Kidney epithelial cell (primary cell): Measurements from ENCODE around the gene SUSD2. TPM values are rescaled to one million over a fixed set of nuclear protein-coding genes. Genes with fewer than 3 reads are reported as not detected.
"Not testable (repeated sequence)": the region's sequence is repeated elsewhere in the genome, so short reads cannot be mapped to it uniquely, and the experiment has no call there.

Experiments used
- DNase-seq: peaks from one replicate; pipeline ENCODE4 v3.0.0-alpha.2; 2010; ENCODE audit warnings: low read depth
- H3K27me3 ChIP-seq: 2 replicates; pipeline ENCODE4 v1.6.0; 2011; ENCODE audit warnings: low read length; ENCODE audit not compliant: control insufficient read depth, insufficient read depth
- H3K36me3 ChIP-seq: 2 replicates; pipeline ENCODE4 v1.5.1; 2011; ENCODE audit warnings: low read length; ENCODE audit not compliant: control insufficient read depth, insufficient read depth
- H3K4me3 ChIP-seq: 2 replicates; pipeline ENCODE4 v1.5.1; 2011; ENCODE audit warnings: low read depth, mild to moderate bottlenecking, control low read depth, low read length
- total RNA-seq: library from RNA; depleted of rRNA; stranded (reverse); fragments of >200 nt; gene quantifications from 2 replicates; pipeline ENCODE4 v1.2.3, GENCODE V29; 2015
- TF ChIP-seq, protein P1 (sequence below): IDR thresholded peaks from 2 replicates; pipeline ENCODE4 v1.5.1; 2011; ENCODE audit warnings: mild to moderate bottlenecking, moderate library complexity, low read length, control low read depth, inconsistent platforms; ENCODE audit not compliant: insufficient read depth, poor library complexity, severe bottlenecking

Gene SUSD2
- total RNA-seq, 1 donor from 2014 or later = 0.17 TPM

- no peak for DNase-seq
- Histone ChIP-seq H3K4me3 (no peak overlapping the region), H3K27me3 (no peaks in the 10 kb centered on the region), H3K36me3 (no peaks in the 10 kb centered on the region)
- TF ChIP-seq, protein P1, sequence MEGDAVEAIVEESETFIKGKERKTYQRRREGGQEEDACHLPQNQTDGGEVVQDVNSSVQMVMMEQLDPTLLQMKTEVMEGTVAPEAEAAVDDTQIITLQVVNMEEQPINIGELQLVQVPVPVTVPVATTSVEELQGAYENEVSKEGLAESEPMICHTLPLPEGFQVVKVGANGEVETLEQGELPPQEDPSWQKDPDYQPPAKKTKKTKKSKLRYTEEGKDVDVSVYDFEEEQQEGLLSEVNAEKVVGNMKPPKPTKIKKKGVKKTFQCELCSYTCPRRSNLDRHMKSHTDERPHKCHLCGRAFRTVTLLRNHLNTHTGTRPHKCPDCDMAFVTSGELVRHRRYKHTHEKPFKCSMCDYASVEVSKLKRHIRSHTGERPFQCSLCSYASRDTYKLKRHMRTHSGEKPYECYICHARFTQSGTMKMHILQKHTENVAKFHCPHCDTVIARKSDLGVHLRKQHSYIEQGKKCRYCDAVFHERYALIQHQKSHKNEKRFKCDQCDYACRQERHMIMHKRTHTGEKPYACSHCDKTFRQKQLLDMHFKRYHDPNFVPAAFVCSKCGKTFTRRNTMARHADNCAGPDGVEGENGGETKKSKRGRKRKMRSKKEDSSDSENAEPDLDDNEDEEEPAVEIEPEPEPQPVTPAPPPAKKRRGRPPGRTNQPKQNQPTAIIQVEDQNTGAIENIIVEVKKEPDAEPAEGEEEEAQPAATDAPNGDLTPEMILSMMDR = no peak
Measured at GRCh38 chr22:24209016-24209415, 27.7 kb downstream of the SUSD2 start.

DNA sequence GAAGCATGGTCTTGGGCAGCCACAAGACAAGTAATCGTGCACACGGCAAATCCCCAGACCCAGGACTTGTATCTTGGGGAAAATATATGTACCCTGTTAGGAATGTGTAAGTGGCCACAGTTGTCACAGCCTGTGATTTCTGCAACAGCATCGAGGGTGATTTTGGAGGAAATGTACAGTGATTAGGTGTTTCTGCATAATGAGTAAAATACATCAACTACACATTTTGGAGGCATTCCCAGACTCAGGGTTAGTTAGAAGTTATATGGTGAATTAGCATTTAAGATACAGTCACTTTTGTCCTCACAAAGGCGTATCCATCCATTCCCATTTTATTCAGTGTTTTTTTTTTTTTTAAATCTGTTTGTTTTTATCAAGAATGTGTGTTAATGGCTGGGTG lies 28.4 kb downstream of the SUSD2 start:
- no peaks in the 10 kb centered on the region for H3K27me3 ChIP-seq
- TF ChIP-seq, protein P1 = no peak
- DNase-seq = no peak
- no peak overlapping the region for H3K4me3 ChIP-seq
- H3K36me3 ChIP-seq = no peaks in the 10 kb centered on the region

GRCh38 chr22:24210409-24210808 lies 29.1 kb downstream of the SUSD2 start:
- H3K4me3 ChIP-seq, DNase-seq, H3K27me3 ChIP-seq: not testable (repeated sequence)

DNA sequence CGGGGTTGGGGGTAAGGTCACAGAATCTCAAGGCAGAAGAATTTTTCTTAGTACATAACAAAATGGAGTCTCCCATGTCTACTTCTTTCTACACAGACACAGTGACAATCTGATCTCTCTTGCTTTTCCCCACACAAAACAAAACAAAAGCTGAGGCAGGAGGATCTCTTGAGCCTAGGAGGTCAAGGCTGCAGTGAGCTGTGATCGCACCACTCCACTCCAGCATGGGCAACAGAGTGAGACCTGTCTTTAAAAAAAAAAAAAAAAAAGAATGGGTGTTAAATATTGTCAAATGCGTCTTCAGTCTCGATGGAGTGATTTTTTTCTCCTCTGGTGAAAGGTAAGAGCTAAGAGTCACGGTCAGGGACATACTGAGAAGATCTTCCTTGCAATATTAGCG lies 30.4 kb downstream of the SUSD2 start:
- H3K36me3 ChIP-seq, H3K4me3 ChIP-seq, H3K27me3 ChIP-seq, DNase-seq: not testable (repeated sequence)

More at GRCh38 chr22:24210409-24210808, 29.1 kb downstream of the SUSD2 start:
- not testable (repeated sequence) for H3K36me3 ChIP-seq

DNA sequence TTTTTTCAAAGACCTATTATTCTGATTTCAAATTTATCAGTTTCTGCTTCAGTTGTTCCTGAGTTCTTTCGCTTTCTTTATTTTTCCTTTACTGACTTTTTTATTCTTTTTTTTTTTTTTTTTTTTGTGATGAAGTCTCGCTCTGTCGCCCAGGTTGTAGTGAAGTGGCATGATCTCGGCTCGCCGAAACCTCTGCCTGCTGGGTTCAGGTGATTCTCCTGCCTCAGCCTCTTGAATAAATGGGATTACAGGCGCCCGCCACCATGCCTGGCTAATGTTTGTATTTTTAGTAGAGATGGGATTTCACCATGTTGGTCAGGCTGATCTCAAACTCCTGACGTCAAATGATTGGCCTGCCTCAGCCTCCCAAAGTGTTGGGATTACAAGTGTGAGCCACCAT lies 31.8 kb downstream of the SUSD2 start:
- H3K4me3 ChIP-seq, DNase-seq, H3K27me3 ChIP-seq, H3K36me3 ChIP-seq: not testable (repeated sequence)

GRCh38 chr22:24214467-24215285 lies 33.4 kb downstream of the SUSD2 start:
- H3K4me3 ChIP-seq = no peak overlapping the region
- H3K36me3 ChIP-seq = no peaks in the 10 kb centered on the region
- no peak for DNase-seq
- H3K27me3 ChIP-seq = no peaks in the 10 kb centered on the region
- TF ChIP-seq, protein P1 = no peak

DNA sequence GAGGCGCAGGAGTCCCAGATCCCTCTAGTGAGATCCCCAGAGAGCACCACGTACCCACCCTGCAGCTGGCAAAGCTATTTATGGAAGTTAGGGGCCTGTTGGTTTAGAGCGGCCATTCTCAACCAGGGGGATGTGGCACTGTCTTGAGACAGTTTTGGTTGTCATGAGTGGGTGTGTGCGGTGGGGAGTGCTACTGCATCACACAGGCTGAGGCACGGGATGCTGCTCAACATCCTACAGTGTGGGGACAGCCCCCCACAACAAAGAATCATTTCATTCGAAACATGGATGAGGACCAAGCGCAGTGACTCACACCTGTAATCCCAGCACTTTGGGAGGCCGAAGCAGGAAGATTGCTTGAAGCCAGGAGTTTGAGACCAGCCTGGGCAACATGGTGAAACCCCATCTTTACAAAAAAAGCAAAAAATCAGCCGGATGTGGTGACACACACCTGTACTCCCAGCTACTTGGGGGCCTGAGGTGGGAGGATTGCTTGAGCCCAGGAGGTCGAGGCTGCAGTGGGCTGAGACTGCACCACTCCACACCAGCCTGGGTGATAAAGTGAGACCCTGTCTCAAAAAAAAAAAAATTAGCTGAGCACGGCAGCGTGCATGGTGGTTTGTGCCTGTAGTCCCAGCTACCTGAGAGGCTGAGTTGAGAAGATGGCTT lies 35.4 kb downstream of the SUSD2 start:
- TF ChIP-seq, protein P1 = no peak
- DNase-seq = no peak
- Histone ChIP-seq H3K36me3 (no peaks in the 10 kb centered on the region), H3K27me3 (no peaks in the 10 kb centered on the region), H3K4me3 (no peak overlapping the region)
